GM20000 (cell line): ENCODE results near the gene PKP3.
"Not testable (repeated sequence)": the region's sequence is repeated elsewhere in the genome, so short reads cannot be mapped to it uniquely, and the experiment has no call there.

Experiments used
- DNase-seq: peaks from one replicate; pipeline ENCODE4 v3.0.0; 2012; ENCODE audit warnings: low spot score
- CTCF ChIP-seq: IDR thresholded peaks from 2 replicates; pipeline ENCODE4 v1.5.1; 2012; ENCODE audit warnings: mild to moderate bottlenecking, control low read depth; ENCODE audit errors: extremely low read depth, missing control alignments

Gene PKP3

GRCh38 chr11:398826-399225 is 4.8 kb downstream of the PKP3 start:
- TF ChIP-seq CTCF: no peak
- no peak for DNase-seq

- DNase-seq: no peak
- no peak for TF ChIP-seq CTCF
Measured at GRCh38 chr11:399731-400211, 5.8 kb downstream of the PKP3 start.

- TF ChIP-seq CTCF: no peak
Measured at GRCh38 chr11:400241-400689, 6.3 kb downstream of the PKP3 start.

GRCh38 chr11:401196-401595 is 7.2 kb downstream of the PKP3 start:
- not testable (repeated sequence) for DNase-seq

More at GRCh38 chr11:400241-400689, 6.3 kb downstream of the PKP3 start:
- no peak for DNase-seq

- DNase-seq: no peak
- TF ChIP-seq CTCF: no peak
Measured at GRCh38 chr11:403021-403760, 9.2 kb downstream of the PKP3 start.

GRCh38 chr11:403761-404431 is 9.9 kb downstream of the PKP3 start:
- TF ChIP-seq CTCF: no peak
- no peak for DNase-seq

- DNase-seq: no peak
- no peak for TF ChIP-seq CTCF
Measured at GRCh38 chr11:404551-405264, 10.7 kb downstream of the PKP3 start.
